HCT116 (cell line): ENCODE measurements around the gene STK35. TPM values are rescaled to one million over a fixed set of nuclear protein-coding genes. Genes with fewer than 3 reads are reported as not detected.

Experiments used
- ATAC-seq: fragments of 200-7000 bp; cut with Tn5 transposase; 2 replicates; pipeline ENCODE4 v1.9.1; 2020; ENCODE audit warnings: mild to moderate bottlenecking, moderate library complexity
- BruUV-seq: library from RNA; stranded (reverse); fragments of 400-500 nt; replicated peaks from 2 replicates; lab custom pipeline; 2021; lab: Mats Ljungman, UMichigan
- CTCF ChIA-PET: fragments of 300-600 bp; sonication (Branson Sonifier 250); formaldehyde crosslinking; loops from one replicate; lab custom pipeline; 2021; ENCODE audit warnings: antibody characterized with exemption; lab: Charles Lee
- POLR2A ChIA-PET: fragments of 300-600, 350-600 bp; sonication (Branson Sonifier 250); formaldehyde crosslinking; loops from one replicate; lab custom pipeline; 2021; ENCODE audit warnings: antibody characterized with exemption; lab: Charles Lee
- RAD21 ChIA-PET, 2 experiments: fragments of 300-600 bp; sonication (Branson Sonifier 250); formaldehyde crosslinking; loops; one replicate each; lab custom pipeline; 2023; ENCODE audit warnings: low total read pairs in 2 of 2; ENCODE audit not compliant: uncharacterized antibody in 2 of 2, unreplicated experiment in 2 of 2, low non-redundant PET in 1 of 2; lab: Charles Lee
- DNase-seq: peaks from one replicate; pipeline ENCODE4 v3.0.0-alpha.2; 2010; ENCODE audit warnings: low read depth, low spot score
- H2AFZ ChIP-seq: fragments of 200-600 bp; shearing (Covaris generic), sonication (generic); 2 replicates; pipeline ENCODE4 v1.6.1; 2017; ENCODE audit warnings: low read depth, mixed run types, mixed read lengths, antibody characterized with exemption, low read length; ENCODE audit not compliant: poor library complexity, severe bottlenecking
- H3K27ac ChIP-seq: 2 replicates; pipeline ENCODE4 v1.5.1; 2012; ENCODE audit warnings: low read depth, low read length
- H3K27me3 ChIP-seq: fragments of 200-600 bp; sonication (generic); 2 replicates; pipeline ENCODE4 v1.6.1; 2016; ENCODE audit warnings: mixed run types, low read length, mixed read lengths; ENCODE audit not compliant: insufficient read depth
- H3K36me3 ChIP-seq, 2 experiments: fragments of 200-500 bp in 1 of 2; fragments of 200-600 bp in 1 of 2; sonication (Bioruptor generic) in 1 of 2; sonication (generic) in 1 of 2; 2 replicates each; pipeline versions ENCODE4 v1.5.1 to v1.6.1; 2014 to 2016; ENCODE audit warnings: low read length in 2 of 2, inconsistent platforms in 1 of 2, mixed read lengths in 1 of 2, mixed run types in 1 of 2; ENCODE audit not compliant: insufficient read depth in 2 of 2, control insufficient read depth in 1 of 2
- H3K4me1 ChIP-seq, 2 experiments: fragments of 200-600 bp in 1 of 2; sonication (generic) in 1 of 2; 2 replicates each; pipeline versions ENCODE4 v1.5.1 to v1.6.1; 2012 to 2017; ENCODE audit warnings: low read length in 2 of 2, inconsistent platforms in 1 of 2, mild to moderate bottlenecking in 1 of 2, mixed read lengths in 1 of 2, mixed run types in 1 of 2, moderate library complexity in 1 of 2; ENCODE audit not compliant: insufficient read depth in 2 of 2, control insufficient read depth in 1 of 2
- H3K4me2 ChIP-seq: fragments of 200-600 bp; sonication (generic); 2 replicates; pipeline ENCODE4 v1.6.1; 2017; ENCODE audit warnings: mixed run types, low read length, mixed read lengths
- H3K4me3 ChIP-seq, 2 experiments: fragments of 200-600 bp in 1 of 2; sonication (generic) in 1 of 2; replicated peaks in 1 of 2; 2 replicates each; pipeline ENCODE4 v1.5.1; 2011 to 2016; ENCODE audit warnings: low read length in 2 of 2, control low read depth in 1 of 2, low read depth in 1 of 2, mild to moderate bottlenecking in 1 of 2, mixed read lengths in 1 of 2, mixed run types in 1 of 2
- H3K79me2 ChIP-seq: fragments of 200-600 bp; sonication (generic); 2 replicates; pipeline ENCODE4 v1.6.1; 2017; ENCODE audit warnings: mild to moderate bottlenecking, mixed run types, low read length, moderate library complexity, mixed read lengths; ENCODE audit not compliant: insufficient read depth
- H3K9ac ChIP-seq: fragments of 200-600 bp; sonication (generic); 2 replicates; pipeline ENCODE4 v1.6.1; 2016; ENCODE audit warnings: low read length, mixed read lengths
- H3K9me2 ChIP-seq: fragments of 200-600 bp; sonication (generic), shearing (Covaris generic); 2 replicates; pipeline ENCODE4 v1.6.1; 2017; ENCODE audit warnings: mixed run types, mild to moderate bottlenecking, moderate library complexity; ENCODE audit not compliant: insufficient read depth
- H3K9me3 ChIP-seq, 2 experiments: fragments of 200-500 bp in 1 of 2; fragments of 200-600 bp in 1 of 2; sonication (Bioruptor generic) in 1 of 2; sonication (generic) in 1 of 2; 2 replicates each; pipeline ENCODE4 v1.6.1; 2014 to 2017; ENCODE audit warnings: low read length in 2 of 2, mixed read lengths in 2 of 2, inconsistent platforms in 1 of 2, low read depth in 1 of 2, mild to moderate bottlenecking in 1 of 2, mixed run types in 1 of 2, moderate library complexity in 1 of 2; ENCODE audit not compliant: control insufficient read depth in 1 of 2, insufficient read depth in 1 of 2
- H4K20me1 ChIP-seq: fragments of 200-600 bp; sonication (generic), shearing (Covaris generic); 2 replicates; pipeline ENCODE4 v1.6.1; 2017; ENCODE audit warnings: mixed run types, mild to moderate bottlenecking, moderate library complexity; ENCODE audit not compliant: insufficient read depth
- EGR1 ChIP-seq: IDR thresholded peaks from 2 replicates; pipeline ENCODE4 v1.6.1; 2012; ENCODE audit warnings: low read depth
- EZH2 ChIP-seq: fragments of 200-600 bp; sonication (generic); IDR thresholded peaks from 2 replicates; pipeline ENCODE4 v1.6.1; 2017; ENCODE audit warnings: antibody characterized with exemption, mixed run types
- EZH2phosphoT487 ChIP-seq: fragments of 200-600 bp; IDR thresholded peaks from 2 replicates; pipeline ENCODE4 v1.6.1; 2018; ENCODE audit warnings: antibody characterized with exemption, borderline replicate concordance
- SRF ChIP-seq: IDR thresholded peaks from 2 replicates; pipeline ENCODE4 v1.6.1; 2012; ENCODE audit warnings: low read depth
- ZNF274 ChIP-seq: fragments of 200-500 bp; sonication (Bioruptor generic); IDR thresholded peaks from 2 replicates; pipeline ENCODE4 v1.6.1; 2014; ENCODE audit warnings: mild to moderate bottlenecking, low read depth, low read length, inconsistent platforms
- intact Hi-C: fragments of 100-400 bp; cut with micrococcal nuclease; formaldehyde crosslinking; loops from 2 replicates; pipeline ENCODE4 v1.10.0; 2022
- total RNA-seq: library from RNA; stranded (reverse); gene quantifications from one replicate; pipeline ENCODE4 v1.2.1, GENCODE V29; 2021; ENCODE audit not compliant: unreplicated experiment
- TF ChIP-seq, protein P1 (sequence below): IDR thresholded peaks from 2 replicates; pipeline ENCODE4 v1.6.1; 2012
- TF ChIP-seq, protein P2 (sequence below): IDR thresholded peaks from 2 replicates; pipeline ENCODE4 v1.6.1; 2012; ENCODE audit warnings: low read depth
- TF ChIP-seq, protein P3 (sequence below): IDR thresholded peaks from 2 replicates; pipeline ENCODE4 v1.6.1; 2011; ENCODE audit warnings: mild to moderate bottlenecking, low read length, moderate library complexity; ENCODE audit not compliant: insufficient replicate concordance; ENCODE audit errors: extremely low read depth
- TF ChIP-seq, protein P4 (sequence below): IDR thresholded peaks from 2 replicates; pipeline ENCODE4 v1.6.1; 2012

The STK35 gene
- total RNA-seq, 1 experiment from 2014 or later = 32.8 TPM

DNA sequence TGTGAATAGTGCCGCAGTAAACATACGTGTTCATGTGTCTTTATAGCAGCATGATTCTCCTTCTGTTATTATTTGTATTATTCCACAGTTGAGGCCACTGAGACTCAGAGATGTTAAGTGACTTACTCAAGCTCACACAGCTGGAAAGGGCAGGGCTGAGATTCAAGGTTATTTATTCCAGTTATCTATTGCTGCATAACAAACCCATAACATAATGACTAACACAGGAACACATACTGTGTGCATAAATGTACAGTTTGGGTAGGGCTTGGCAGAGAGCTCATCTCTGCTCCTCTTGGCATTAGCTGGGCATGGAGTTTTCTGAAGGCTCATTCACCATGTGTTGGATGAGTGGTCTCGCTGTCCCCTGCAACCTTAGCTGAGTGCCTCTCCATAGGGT lies 68.8 kb downstream of the STK35 start:
- Histone ChIP-seq H2AFZ (no peak overlapping the region), H3K36me3 (no peaks in the 10 kb centered on the region), H3K4me1 (peaks cover 0 to 2% of the 10 kb centered on the region in 2 experiments; a peak in 1 of 4 replicates), H3K9me3 (no peaks in the 10 kb centered on the region), H4K20me1 (no peaks in the 10 kb centered on the region), H3K4me2 (no peak overlapping the region), H3K9me2 (no peaks in the 10 kb centered on the region), H3K4me3 (no peak overlapping the region), H3K79me2 (no peaks in the 10 kb centered on the region), H3K27me3 (peaks cover 21% of the 10 kb centered on the region; the same call in 1 of the 2 replicates), H3K9ac (no peak overlapping the region), H3K27ac (no peak overlapping the region)
- intact Hi-C loops = loop anchor here (5.0 kb wide), 1 partner anchor 68 kb away; the partner anchor contains the start of gene STK35
- ChIA-PET CTCF (interaction anchor here (1.1 to 1.3 kb wide), 2 partner anchors 27 to 37 kb away, joined by 3 to 5 read pairs; no protein-coding TSS in a partner anchor), RAD21 (interaction anchor here in 1 of 2 experiments (0.8 to 0.9 kb wide), 2 partner anchors 145 to 205 kb away, joined by 3 read pairs; no protein-coding TSS in a partner anchor), POLR2A (no interaction called here)
- TF ChIP-seq EZH2phosphoT487 = no peak
- TF ChIP-seq ZNF274 = no peak
- TF ChIP-seq SRF = no peak
- TF ChIP-seq EZH2 = no peak
- no peak for DNase-seq
- ATAC-seq = no peak
- no TSS peak for BruUV-seq

DNA sequence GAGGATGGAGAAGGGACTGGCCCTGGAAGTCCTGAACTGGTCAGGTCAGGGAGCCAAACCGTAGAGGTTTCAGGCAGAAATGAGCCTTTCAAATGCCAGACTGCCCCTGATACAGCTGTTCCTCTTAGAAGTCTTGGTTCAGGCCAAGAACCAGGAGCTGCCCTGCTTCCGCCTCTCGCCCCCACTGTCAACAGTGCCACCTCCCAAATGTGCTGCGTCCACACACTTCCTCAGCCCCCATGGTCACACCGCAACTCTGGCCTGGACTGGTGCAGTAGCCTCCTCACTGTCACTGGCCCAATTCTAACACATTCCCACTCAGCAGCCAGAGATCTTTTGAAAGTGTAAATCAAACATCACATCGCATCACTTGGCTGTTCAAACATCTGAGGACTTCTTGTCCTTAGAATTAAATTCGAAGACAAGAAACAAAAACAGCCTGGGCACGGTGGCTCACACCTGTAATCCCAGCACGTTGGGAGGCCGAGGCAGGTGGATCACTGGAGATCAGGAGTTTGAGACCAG lies 69.7 kb downstream of the STK35 start:
- Histone ChIP-seq H2AFZ (no peak overlapping the region), H3K9me3 (no peaks in the 10 kb centered on the region), H3K27ac (no peak overlapping the region), H3K27me3 (peaks cover 21% of the 10 kb centered on the region; the same call in 1 of the 2 replicates), H3K4me2 (no peak overlapping the region), H3K4me1 (peaks cover 0 to 2% of the 10 kb centered on the region in 2 experiments; a peak in 1 of 4 replicates), H3K9me2 (no peaks in the 10 kb centered on the region), H4K20me1 (no peaks in the 10 kb centered on the region), H3K4me3 (no peak overlapping the region), H3K79me2 (no peaks in the 10 kb centered on the region), H3K9ac (no peak overlapping the region), H3K36me3 (no peaks in the 10 kb centered on the region)
- no TSS peak for BruUV-seq
- intact Hi-C loops = loop anchor here (5.0 kb wide), 1 partner anchor 69 kb away; the partner anchor contains the start of gene STK35
- ChIA-PET POLR2A (no interaction called here), RAD21 (interaction anchor here in 1 of 2 experiments (0.8 kb wide), 1 partner anchor 206 kb away, joined by 3 read pairs; no protein-coding TSS in a partner anchor), CTCF (interaction anchor here (1.1 to 3.1 kb wide), 4 partner anchors 26 to 164 kb away, joined by 3 to 22 read pairs (median 12); no protein-coding TSS in a partner anchor)
- no peak for DNase-seq
- ATAC-seq = no peak
- TF ChIP-seq EZH2 (no peak), EGR1 (no peak)
- TF ChIP-seq, protein P1, sequence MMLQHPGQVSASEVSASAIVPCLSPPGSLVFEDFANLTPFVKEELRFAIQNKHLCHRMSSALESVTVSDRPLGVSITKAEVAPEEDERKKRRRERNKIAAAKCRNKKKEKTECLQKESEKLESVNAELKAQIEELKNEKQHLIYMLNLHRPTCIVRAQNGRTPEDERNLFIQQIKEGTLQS = no peak
- TF ChIP-seq, protein P2, sequence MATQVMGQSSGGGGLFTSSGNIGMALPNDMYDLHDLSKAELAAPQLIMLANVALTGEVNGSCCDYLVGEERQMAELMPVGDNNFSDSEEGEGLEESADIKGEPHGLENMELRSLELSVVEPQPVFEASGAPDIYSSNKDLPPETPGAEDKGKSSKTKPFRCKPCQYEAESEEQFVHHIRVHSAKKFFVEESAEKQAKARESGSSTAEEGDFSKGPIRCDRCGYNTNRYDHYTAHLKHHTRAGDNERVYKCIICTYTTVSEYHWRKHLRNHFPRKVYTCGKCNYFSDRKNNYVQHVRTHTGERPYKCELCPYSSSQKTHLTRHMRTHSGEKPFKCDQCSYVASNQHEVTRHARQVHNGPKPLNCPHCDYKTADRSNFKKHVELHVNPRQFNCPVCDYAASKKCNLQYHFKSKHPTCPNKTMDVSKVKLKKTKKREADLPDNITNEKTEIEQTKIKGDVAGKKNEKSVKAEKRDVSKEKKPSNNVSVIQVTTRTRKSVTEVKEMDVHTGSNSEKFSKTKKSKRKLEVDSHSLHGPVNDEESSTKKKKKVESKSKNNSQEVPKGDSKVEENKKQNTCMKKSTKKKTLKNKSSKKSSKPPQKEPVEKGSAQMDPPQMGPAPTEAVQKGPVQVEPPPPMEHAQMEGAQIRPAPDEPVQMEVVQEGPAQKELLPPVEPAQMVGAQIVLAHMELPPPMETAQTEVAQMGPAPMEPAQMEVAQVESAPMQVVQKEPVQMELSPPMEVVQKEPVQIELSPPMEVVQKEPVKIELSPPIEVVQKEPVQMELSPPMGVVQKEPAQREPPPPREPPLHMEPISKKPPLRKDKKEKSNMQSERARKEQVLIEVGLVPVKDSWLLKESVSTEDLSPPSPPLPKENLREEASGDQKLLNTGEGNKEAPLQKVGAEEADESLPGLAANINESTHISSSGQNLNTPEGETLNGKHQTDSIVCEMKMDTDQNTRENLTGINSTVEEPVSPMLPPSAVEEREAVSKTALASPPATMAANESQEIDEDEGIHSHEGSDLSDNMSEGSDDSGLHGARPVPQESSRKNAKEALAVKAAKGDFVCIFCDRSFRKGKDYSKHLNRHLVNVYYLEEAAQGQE = no peak
- TF ChIP-seq, protein P3, sequence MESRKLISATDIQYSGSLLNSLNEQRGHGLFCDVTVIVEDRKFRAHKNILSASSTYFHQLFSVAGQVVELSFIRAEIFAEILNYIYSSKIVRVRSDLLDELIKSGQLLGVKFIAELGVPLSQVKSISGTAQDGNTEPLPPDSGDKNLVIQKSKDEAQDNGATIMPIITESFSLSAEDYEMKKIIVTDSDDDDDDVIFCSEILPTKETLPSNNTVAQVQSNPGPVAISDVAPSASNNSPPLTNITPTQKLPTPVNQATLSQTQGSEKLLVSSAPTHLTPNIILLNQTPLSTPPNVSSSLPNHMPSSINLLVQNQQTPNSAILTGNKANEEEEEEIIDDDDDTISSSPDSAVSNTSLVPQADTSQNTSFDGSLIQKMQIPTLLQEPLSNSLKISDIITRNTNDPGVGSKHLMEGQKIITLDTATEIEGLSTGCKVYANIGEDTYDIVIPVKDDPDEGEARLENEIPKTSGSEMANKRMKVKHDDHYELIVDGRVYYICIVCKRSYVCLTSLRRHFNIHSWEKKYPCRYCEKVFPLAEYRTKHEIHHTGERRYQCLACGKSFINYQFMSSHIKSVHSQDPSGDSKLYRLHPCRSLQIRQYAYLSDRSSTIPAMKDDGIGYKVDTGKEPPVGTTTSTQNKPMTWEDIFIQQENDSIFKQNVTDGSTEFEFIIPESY = no peak
- TF ChIP-seq, protein P4, sequence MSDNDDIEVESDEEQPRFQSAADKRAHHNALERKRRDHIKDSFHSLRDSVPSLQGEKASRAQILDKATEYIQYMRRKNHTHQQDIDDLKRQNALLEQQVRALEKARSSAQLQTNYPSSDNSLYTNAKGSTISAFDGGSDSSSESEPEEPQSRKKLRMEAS = no peak
